Upper lobe of left lung (tissue), 6 donors: ENCODE results near the gene TP73. TPM values are rescaled to one million over a fixed set of nuclear protein-coding genes. Genes with fewer than 3 reads are reported as not detected.
A peak's percentile ranks its signal among the peaks of the same experiment; 100 is the strongest.

Source experiments
- ATAC-seq, 2 donors: fragments of 200-7000 bp; cut with Tn5 transposase; one replicate each; pipeline ENCODE4 v1.9.1; 2022; ENCODE audit warnings: mild to moderate bottlenecking in 2 of 2, moderate library complexity in 2 of 2; ENCODE audit not compliant: low FRiP score in 2 of 2
- DNase-seq, 2 donors: peaks; one replicate each; pipeline ENCODE4 v3.0.0-alpha.2; 2019 to 2020
- H3K27ac ChIP-seq, 4 donors: fragments of 200-600 bp; sonication (generic); one replicate each; pipeline ENCODE4 v1.5.1; 2016 to 2019
- H3K27me3 ChIP-seq, 4 donors: fragments of 200-600 bp; sonication (generic); one replicate each; pipeline ENCODE4 v1.5.1; 2017 to 2019
- H3K36me3 ChIP-seq, 4 donors: fragments of 200-600 bp; sonication (generic); one replicate each; pipeline ENCODE4 v1.5.1; 2016 to 2019
- H3K4me1 ChIP-seq, 4 donors: fragments of 200-600 bp; sonication (generic); one replicate each; pipeline ENCODE4 v1.5.1; 2018 to 2019
- H3K4me3 ChIP-seq, 4 donors: fragments of 200-600 bp; sonication (generic); one replicate each; pipeline ENCODE4 v1.5.1; 2017 to 2019; ENCODE audit warnings: mild to moderate bottlenecking in 2 of 4, moderate library complexity in 1 of 4
- H3K9me3 ChIP-seq, 4 donors: fragments of 200-600 bp; sonication (generic); one replicate each; pipeline ENCODE4 v1.5.1; 2018 to 2019
- CTCF ChIP-seq, 6 experiments: fragments of 450-650 bp in 4 of 6; fragments of 200-600 bp in 2 of 6; sonication (generic) in 2 of 6; IDR thresholded peaks; one replicate each; pipeline ENCODE4 v1.5.1; 2016 to 2019; ENCODE audit warnings: antibody characterized with exemption in 6 of 6
- EP300 ChIP-seq, 4 donors: sonication (generic); formaldehyde crosslinking; IDR thresholded peaks; one replicate each; pipeline ENCODE4 v1.5.1; 2017; ENCODE audit warnings: antibody characterized with exemption in 4 of 4, control low read depth in 2 of 4
- POLR2A ChIP-seq, 4 donors: fragments of 450-650 bp; IDR thresholded peaks; one replicate each; pipeline ENCODE4 v1.5.1; 2016 to 2017; ENCODE audit warnings: antibody characterized with exemption in 4 of 4, mild to moderate bottlenecking in 2 of 4
- POLR2AphosphoS5 ChIP-seq, 2 donors: sonication (generic); formaldehyde crosslinking; IDR thresholded peaks; one replicate each; pipeline ENCODE4 v1.5.1; 2017; ENCODE audit warnings: antibody characterized with exemption in 2 of 2
- WGBS, 2 donors: methylation state at CpG; one replicate each; pipeline ENCODE4 v1.1.5; 2017 to 2018; 5-methylcytosine and 5-hydroxymethylcytosine counted together
- total RNA-seq, 6 donors: library from RNA; depleted of rRNA in 4 of 6; stranded (reverse); fragments of >200 nt in 4 of 6; gene quantifications; one replicate each; pipeline versions ENCODE4 v1.1.0 to v1.2.1, GENCODE V29; 2016 to 2021
- donor health status: DM: no; HTN: no; CAD: no; lungs with moderate emphysema.
- donor health status: DM: no; HTN: yes; CAD: no; lungs with severe emphysema.

Gene TP73
- total RNA-seq, 6 donors from 2014 or later: 0.77 to 9.8 (median 4.1) TPM

- ATAC-seq (no peak), DNase-seq (peak in 1 of 2 donors; percentile 74)
- Histone ChIP-seq H3K9me3 (no peaks in the 10 kb centered on the region), H3K36me3 (no peaks in the 10 kb centered on the region), H3K27me3 (no peaks in the 10 kb centered on the region), H3K27ac (no peak overlapping the region), H3K4me3 (no peak overlapping the region), H3K4me1 (peaks cover 0 to 18% (median 10%) of the 10 kb centered on the region in 4 donors)
- TF ChIP-seq POLR2A (IDR thresholded peaks at IDR 0.05): no peak
- TF ChIP-seq CTCF (IDR thresholded peaks at IDR 0.05): no peak
- no peak for TF ChIP-seq EP300 (IDR thresholded peaks at IDR 0.05)
- no peak for TF ChIP-seq POLR2AphosphoS5 (IDR thresholded peaks at IDR 0.05)
- WGBS, 2 donors: 94 to 95% methylated on average over 6 to 27 of the region's 27 CpGs
Observed at GRCh38 chr1:3681898-3682806, 29.8 kb downstream of the TP73 start.

GRCh38 chr1:3683197-3683596 lies 30.9 kb downstream of the TP73 start:
- ATAC-seq (no peak), DNase-seq (no peak)
- Histone ChIP-seq H3K27me3 (no peaks in the 10 kb centered on the region), H3K9me3 (no peaks in the 10 kb centered on the region), H3K36me3 (no peaks in the 10 kb centered on the region), H3K4me3 (no peak overlapping the region), H3K27ac (no peak overlapping the region), H3K4me1 (peaks cover 0 to 21% (median 9%) of the 10 kb centered on the region in 4 donors)
- WGBS, 2 donors: 83 to 87% methylated on average over 1 of the region's 1 CpG
- TF ChIP-seq CTCF (IDR thresholded peaks at IDR 0.05): no peak
- no peak for TF ChIP-seq POLR2AphosphoS5 (IDR thresholded peaks at IDR 0.05)
- no peak for TF ChIP-seq POLR2A (IDR thresholded peaks at IDR 0.05)
- no peak for TF ChIP-seq EP300 (IDR thresholded peaks at IDR 0.05)

GRCh38 chr1:3683992-3684391 lies 31.7 kb downstream of the TP73 start:
- H3K27ac ChIP-seq: no peak overlapping the region
- H3K9me3 ChIP-seq: no peaks in the 10 kb centered on the region
- ATAC-seq (no peak), DNase-seq (peak in 1 of 2 donors; percentile 88)
- H3K36me3 ChIP-seq: no peaks in the 10 kb centered on the region
- H3K4me3 ChIP-seq: no peak overlapping the region
- H3K4me1 ChIP-seq: peaks cover 0 to 20% (median 5%) of the 10 kb centered on the region in 4 donors
- TF ChIP-seq POLR2A (IDR thresholded peaks at IDR 0.05) (no peak), EP300 (IDR thresholded peaks at IDR 0.05) (no peak), POLR2AphosphoS5 (IDR thresholded peaks at IDR 0.05) (no peak), CTCF (IDR thresholded peaks at IDR 0.05) (no peak)
- H3K27me3 ChIP-seq: no peaks in the 10 kb centered on the region
- WGBS, 2 donors: 23 to 40% methylated on average over 17 of the region's 26 CpGs

GRCh38 chr1:3685222-3685621 lies 32.9 kb downstream of the TP73 start:
- no peak for ATAC-seq
- TF ChIP-seq POLR2AphosphoS5 (IDR thresholded peaks at IDR 0.05) (no peak), POLR2A (IDR thresholded peaks at IDR 0.05) (no peak), CTCF (IDR thresholded peaks at IDR 0.05) (no peak), EP300 (IDR thresholded peaks at IDR 0.05) (no peak)
- DNase-seq: no peak
- no peak overlapping the region for H3K27ac ChIP-seq
- no peaks in the 10 kb centered on the region for H3K9me3 ChIP-seq
- H3K4me3 ChIP-seq: no peak overlapping the region
- no peaks in the 10 kb centered on the region for H3K27me3 ChIP-seq
- 89% methylated on average over 14 of the region's 14 CpGs; no CpG with 5 or more reads in 1 of the 2 donors for WGBS, 2 donors
- peaks cover 0 to 17% (median 2%) of the 10 kb centered on the region in 4 donors for H3K4me1 ChIP-seq
- no peaks in the 10 kb centered on the region for H3K36me3 ChIP-seq
